Thymus (tissue), 14 donors: ENCODE results near the gene ZNF678. TPM values are rescaled to one million over a fixed set of nuclear protein-coding genes. Genes with fewer than 3 reads are reported as not detected.
A peak's percentile ranks its signal among the peaks of the same experiment; 100 is the strongest.

ENCODE experiments used
- DNase-seq, 9 donors: peaks; one replicate each; pipeline ENCODE4 v3.0.0-alpha.2; 2013; ENCODE audit warnings: low spot score in 9 of 9, low read depth in 6 of 9, missing footprints in 1 of 9
- H3K27ac ChIP-seq, 2 donors: one replicate each; pipeline ENCODE4 v1.5.1; 2013; ENCODE audit warnings: control low read depth in 1 of 2, low read depth in 1 of 2, low read length in 1 of 2, mild to moderate bottlenecking in 1 of 2, moderate library complexity in 1 of 2
- H3K27me3 ChIP-seq, 2 donors: one replicate each; pipeline ENCODE4 v1.5.1; 2013; ENCODE audit warnings: low read length in 1 of 2; ENCODE audit not compliant: control insufficient read depth in 2 of 2, insufficient read depth in 1 of 2
- H3K36me3 ChIP-seq, 2 donors: one replicate each; pipeline ENCODE4 v1.5.1; 2013; ENCODE audit warnings: low read length in 1 of 2, mild to moderate bottlenecking in 1 of 2, moderate library complexity in 1 of 2; ENCODE audit not compliant: control insufficient read depth in 2 of 2, insufficient read depth in 2 of 2
- H3K4me1 ChIP-seq, 2 donors: one replicate each; pipeline ENCODE4 v1.5.1; 2013; ENCODE audit warnings: low read length in 2 of 2; ENCODE audit not compliant: control insufficient read depth in 2 of 2, insufficient read depth in 2 of 2
- H3K4me3 ChIP-seq, 2 donors: one replicate each; pipeline ENCODE4 v1.5.1; 2013; ENCODE audit warnings: low read length in 2 of 2, control low read depth in 1 of 2, mild to moderate bottlenecking in 1 of 2
- H3K9me3 ChIP-seq, 2 donors: one replicate each; pipeline ENCODE4 v1.5.1; 2013; ENCODE audit warnings: low read length in 1 of 2, mild to moderate bottlenecking in 1 of 2; ENCODE audit not compliant: control insufficient read depth in 2 of 2, insufficient read depth in 1 of 2
- WGBS: extraction: QIAGEN DNeasy Blood & Tissue Kit; methylation state at CpG from one replicate; pipeline ENCODE4 v1.1.7; 2013; 5-methylcytosine and 5-hydroxymethylcytosine counted together
- long read RNA-seq, 10 donors: transcript quantifications; one replicate each; lab custom pipeline, GENCODE V29; 2026
- polyA plus RNA-seq: library from polyadenylated mRNA; stranded (reverse); fragments of 200-250 nt; gene quantifications from one replicate; pipeline ENCODE4 v1.2.3, GENCODE V29; 2013
- total RNA-seq: library from RNA; stranded (reverse); fragments of 120-200 nt; gene quantifications from one replicate; pipeline ENCODE4 v1.2.4, GENCODE V29; 2013
- donor health status: healthy.

ZNF678 gene
- total RNA-seq (11.6 TPM), polyA plus RNA-seq (2.3 TPM)
- long read RNA-seq, donor 1, full-length matches to known transcripts: 1 of 1 reads
- long read RNA-seq, donor 1, partial matches to known transcripts: 0 of 1 reads
- long read RNA-seq, donor 1, other reads (novel, unspliced or antisense): 0 of 1 reads
- long read RNA-seq, donor 2, full-length matches to known transcripts: 8 of 8 reads
- long read RNA-seq, donor 2, partial matches to known transcripts: 0 of 8 reads
- long read RNA-seq, donor 2, other reads (novel, unspliced or antisense): 0 of 8 reads
- long read RNA-seq, donor 3: 0 reads
- long read RNA-seq, donor 4, full-length matches to known transcripts: 1 of 1 reads
- long read RNA-seq, donor 4, partial matches to known transcripts: 0 of 1 reads
- long read RNA-seq, donor 4, other reads (novel, unspliced or antisense): 0 of 1 reads
- long read RNA-seq, donor 5, partial matches to known transcripts: 0 of 1 reads
- long read RNA-seq, donor 5, other reads (novel, unspliced or antisense): 0 of 1 reads
- long read RNA-seq, donor 6: 0 reads
- long read RNA-seq, donor 7, full-length matches to known transcripts: 2 of 2 reads
- long read RNA-seq, donor 7, partial matches to known transcripts: 0 of 2 reads
- long read RNA-seq, donor 7, other reads (novel, unspliced or antisense): 0 of 2 reads
- long read RNA-seq, donor 8, partial matches to known transcripts: 0 of 1 reads
- long read RNA-seq, donor 8, other reads (novel, unspliced or antisense): 0 of 1 reads
- long read RNA-seq, donor 9: 0 reads
- long read RNA-seq, donor 10, partial matches to known transcripts: 0 of 2 reads
- long read RNA-seq, donor 10, other reads (novel, unspliced or antisense): 0 of 2 reads

GRCh38 chr1:227563324-227564201 is at the start of gene ZNF678:
ZNF678 (plus strand) TSS chr1:227563556; CDS start chr1:227650992, 87,436 bp downstream.
- H3K36me3 ChIP-seq: no peaks in the 10 kb centered on the region
- DNase-seq: peak; percentile 68 to 93 (median 78)
- H3K27me3 ChIP-seq: peaks cover 21 to 44% of the 10 kb centered on the region in 2 donors
- H3K4me1 ChIP-seq: peaks cover 4 to 5% of the 10 kb centered on the region in 2 donors
- peak within 1 kb of the TSS; percentile 76 to 86 for H3K27ac ChIP-seq
- peak within 1 kb of the TSS; percentile 66 to 68 for H3K4me3 ChIP-seq
- WGBS: 2% methylated on average over 39 of the region's 39 CpGs
- H3K9me3 ChIP-seq: peaks cover 9 to 37% of the 10 kb centered on the region in 2 donors

DNA sequence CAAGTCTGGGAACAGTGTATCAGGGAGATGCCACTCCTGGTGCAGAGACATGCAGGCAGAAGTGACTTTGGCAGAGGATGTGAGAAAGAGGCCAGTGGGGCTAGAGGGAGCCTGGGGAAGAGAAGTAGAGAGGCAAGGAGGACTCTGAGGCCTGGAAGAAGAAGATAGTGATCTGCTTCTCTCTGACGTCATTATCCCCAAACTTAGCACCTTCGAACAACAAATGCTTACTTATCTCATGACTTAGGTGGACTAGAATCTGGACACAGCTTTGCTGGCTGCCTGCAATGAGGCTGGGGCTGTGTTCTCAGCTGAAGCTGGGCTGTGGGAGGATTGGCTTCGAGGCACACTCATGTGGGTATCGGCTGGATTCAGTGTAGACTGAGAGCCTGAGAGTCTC is 44.5 kb upstream of the ZNF678 start:
- Histone ChIP-seq H3K27me3 (no peaks in the 10 kb centered on the region), H3K4me1 (no peaks in the 10 kb centered on the region), H3K27ac (no peak overlapping the region), H3K36me3 (no peaks in the 10 kb centered on the region), H3K4me3 (no peak overlapping the region), H3K9me3 (peaks cover 0 to 2% of the 10 kb centered on the region in 2 donors)
- DNase-seq: no peak
- WGBS: 89% methylated on average over 4 of the region's 4 CpGs

DNA sequence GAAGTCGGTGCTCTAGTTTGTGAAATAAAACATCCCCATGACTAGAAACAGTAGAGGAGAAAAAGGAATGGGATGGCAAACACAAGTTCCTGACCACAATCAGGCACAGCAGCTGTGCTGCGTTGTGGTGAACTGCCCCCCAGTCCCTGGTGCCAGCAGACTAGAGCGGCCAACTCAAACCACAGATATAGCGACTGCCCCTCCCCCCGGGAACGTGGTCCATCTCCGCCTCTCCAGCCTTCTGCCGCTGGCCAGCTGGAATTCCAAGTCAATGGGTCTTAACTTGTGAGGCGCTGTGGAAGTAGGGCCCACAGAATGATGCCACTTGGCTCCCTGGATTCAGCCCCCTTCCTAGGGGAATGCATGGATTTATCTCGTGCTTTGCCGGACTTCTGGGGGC is 41.6 kb upstream of the ZNF678 start:
- H3K36me3 ChIP-seq: no peaks in the 10 kb centered on the region
- 84% methylated on average over 11 of the region's 11 CpGs for WGBS
- peaks cover 0 to 2% of the 10 kb centered on the region in 2 donors for H3K9me3 ChIP-seq

DNA sequence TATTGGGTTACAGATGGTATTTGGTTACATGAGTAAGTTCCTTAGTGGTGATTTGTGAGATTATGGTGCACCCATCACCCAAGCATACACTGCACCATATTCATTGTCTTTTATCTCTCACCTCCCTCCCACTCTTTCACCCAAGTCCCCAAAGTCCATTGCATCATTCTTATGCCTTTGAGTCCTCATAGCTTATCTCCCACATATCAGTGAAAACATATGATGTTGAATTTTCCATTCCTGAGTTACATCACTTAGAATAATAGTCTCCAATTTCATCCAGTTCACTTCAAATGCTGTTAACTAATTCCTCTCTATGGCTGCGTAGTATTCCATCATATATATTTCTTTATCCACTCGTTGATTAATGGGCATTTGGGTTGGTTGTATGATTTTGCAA is 36.8 kb upstream of the ZNF678 start:
- Histone ChIP-seq H3K36me3 (no peaks in the 10 kb centered on the region), H3K9me3 (peaks cover 0 to 2% of the 10 kb centered on the region in 2 donors), H3K27me3 (no peaks in the 10 kb centered on the region), H3K4me3 (no peak overlapping the region), H3K27ac (no peak overlapping the region), H3K4me1 (no peaks in the 10 kb centered on the region)
- 94% methylated on average over 2 of the region's 2 CpGs for WGBS
- no peak for DNase-seq

More for the DNA sequence above, 41.6 kb upstream of the ZNF678 start:
- Histone ChIP-seq H3K27ac (no peak overlapping the region), H3K27me3 (no peaks in the 10 kb centered on the region), H3K4me1 (no peaks in the 10 kb centered on the region), H3K4me3 (no peak overlapping the region)
- no peak for DNase-seq

GRCh38 chr1:227532019-227532619 is 31.2 kb upstream of the ZNF678 start:
- WGBS: 94% methylated on average over 3 of the region's 3 CpGs
- Histone ChIP-seq H3K36me3 (no peaks in the 10 kb centered on the region), H3K27me3 (no peaks in the 10 kb centered on the region)

GRCh38 chr1:227540170-227541098 is 22.9 kb upstream of the ZNF678 start:
- no peak for DNase-seq
- Histone ChIP-seq H3K27me3 (peaks cover 5 to 25% of the 10 kb centered on the region in 2 donors), H3K4me1 (peaks cover 3 to 11% of the 10 kb centered on the region in 2 donors), H3K9me3 (no peaks in the 10 kb centered on the region), H3K36me3 (no peaks in the 10 kb centered on the region), H3K4me3 (no peak overlapping the region), H3K27ac (no peak overlapping the region)
- 98% methylated on average over 5 of the region's 5 CpGs for WGBS

More at GRCh38 chr1:227532019-227532619, 31.2 kb upstream of the ZNF678 start:
- DNase-seq: no peak
- Histone ChIP-seq H3K27ac (no peak overlapping the region), H3K9me3 (peaks cover 0 to 5% of the 10 kb centered on the region in 2 donors), H3K4me1 (no peaks in the 10 kb centered on the region), H3K4me3 (no peak overlapping the region)

DNA sequence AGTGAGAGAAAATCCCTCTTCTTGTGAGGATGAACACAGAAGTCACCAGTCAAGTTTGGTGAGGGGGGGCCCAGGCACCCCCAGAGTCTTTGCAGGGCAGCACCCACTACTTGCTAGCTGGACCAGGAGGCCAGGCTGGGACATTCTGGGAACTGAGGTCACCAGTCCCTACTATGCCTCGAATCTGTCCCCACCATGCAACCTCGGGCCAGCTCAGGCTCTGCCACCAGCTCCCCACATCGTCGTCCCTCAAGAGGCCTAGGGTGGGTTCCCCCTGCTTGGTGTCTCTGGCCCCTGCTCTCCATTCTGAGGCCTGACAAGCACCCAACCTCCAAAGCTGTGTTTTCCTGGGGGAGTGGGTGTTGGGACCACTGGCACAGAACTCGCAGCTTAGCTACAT is 22.2 kb upstream of the ZNF678 start:
- H3K27me3 ChIP-seq: peaks cover 5 to 25% of the 10 kb centered on the region in 2 donors
- no peak overlapping the region for H3K4me3 ChIP-seq
- peaks cover 3 to 11% of the 10 kb centered on the region in 2 donors for H3K4me1 ChIP-seq
- H3K36me3 ChIP-seq: no peaks in the 10 kb centered on the region
- H3K27ac ChIP-seq: no peak overlapping the region
- 97% methylated on average over 5 of the region's 5 CpGs for WGBS
- DNase-seq: no peak
- no peaks in the 10 kb centered on the region for H3K9me3 ChIP-seq
